22Rv1 (cell line): Measurements from ENCODE around the gene ZNF407.

Experiments
- H3K27ac ChIP-seq: fragments of 450-650 bp; 2 replicates; pipeline ENCODE4 v1.5.1; 2017
- ZFX ChIP-seq: fragments of 450-650 bp; IDR thresholded peaks from 2 replicates; pipeline ENCODE4 v1.6.1; 2017; ENCODE audit warnings: antibody characterized with exemption, borderline replicate concordance
- TF ChIP-seq, protein P1 (sequence below): fragments of 450-650 bp; IDR thresholded peaks from 2 replicates; pipeline ENCODE4 v1.5.1; 2017; ENCODE audit warnings: mild to moderate bottlenecking

The ZNF407 gene

DNA sequence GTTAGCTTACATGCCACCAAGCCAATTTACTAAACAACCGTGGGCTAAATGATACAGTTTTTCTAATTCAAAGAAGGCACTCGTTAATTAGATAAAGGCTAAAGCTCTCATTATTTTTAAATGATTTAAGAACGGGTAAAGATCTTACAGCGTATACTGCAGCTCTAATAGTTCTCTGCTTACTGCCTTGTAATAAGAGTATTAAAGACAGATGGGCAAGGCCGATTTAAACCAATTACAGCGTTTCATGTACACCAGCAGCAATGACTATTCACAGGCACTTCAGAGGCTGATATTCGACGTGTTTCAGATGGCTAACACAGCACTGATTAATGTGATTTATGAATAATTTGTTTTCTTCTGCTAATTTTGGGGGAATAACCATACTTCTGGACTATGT is 259.3 kb downstream of the ZNF407 start:
- H3K27ac ChIP-seq = no peak overlapping the region
- TF ChIP-seq, protein P1, sequence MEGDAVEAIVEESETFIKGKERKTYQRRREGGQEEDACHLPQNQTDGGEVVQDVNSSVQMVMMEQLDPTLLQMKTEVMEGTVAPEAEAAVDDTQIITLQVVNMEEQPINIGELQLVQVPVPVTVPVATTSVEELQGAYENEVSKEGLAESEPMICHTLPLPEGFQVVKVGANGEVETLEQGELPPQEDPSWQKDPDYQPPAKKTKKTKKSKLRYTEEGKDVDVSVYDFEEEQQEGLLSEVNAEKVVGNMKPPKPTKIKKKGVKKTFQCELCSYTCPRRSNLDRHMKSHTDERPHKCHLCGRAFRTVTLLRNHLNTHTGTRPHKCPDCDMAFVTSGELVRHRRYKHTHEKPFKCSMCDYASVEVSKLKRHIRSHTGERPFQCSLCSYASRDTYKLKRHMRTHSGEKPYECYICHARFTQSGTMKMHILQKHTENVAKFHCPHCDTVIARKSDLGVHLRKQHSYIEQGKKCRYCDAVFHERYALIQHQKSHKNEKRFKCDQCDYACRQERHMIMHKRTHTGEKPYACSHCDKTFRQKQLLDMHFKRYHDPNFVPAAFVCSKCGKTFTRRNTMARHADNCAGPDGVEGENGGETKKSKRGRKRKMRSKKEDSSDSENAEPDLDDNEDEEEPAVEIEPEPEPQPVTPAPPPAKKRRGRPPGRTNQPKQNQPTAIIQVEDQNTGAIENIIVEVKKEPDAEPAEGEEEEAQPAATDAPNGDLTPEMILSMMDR = no peak

DNA sequence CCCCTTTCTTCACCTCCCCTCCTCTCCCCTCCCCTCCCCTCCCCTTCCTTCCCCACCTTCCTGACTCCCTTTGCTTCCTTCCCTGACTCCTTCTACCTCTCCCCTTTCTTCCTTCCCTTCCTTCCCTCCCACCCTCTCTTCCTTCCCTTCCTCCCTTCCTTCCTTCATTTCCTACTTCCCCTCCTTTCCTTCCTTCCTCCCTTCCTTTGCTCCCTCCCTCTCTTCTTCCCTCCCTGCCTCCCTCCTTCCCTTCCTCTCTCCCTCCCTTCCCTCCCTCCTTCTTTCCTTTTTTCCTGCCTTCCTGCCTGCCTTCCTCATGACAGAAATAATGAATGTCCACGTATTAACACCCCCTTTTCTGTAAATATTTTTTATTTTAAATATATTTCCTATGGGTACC is 260.2 kb downstream of the ZNF407 start:
- H3K27ac ChIP-seq = no peak overlapping the region
- no peak for TF ChIP-seq ZFX
- TF ChIP-seq, protein P1 = no peak

DNA sequence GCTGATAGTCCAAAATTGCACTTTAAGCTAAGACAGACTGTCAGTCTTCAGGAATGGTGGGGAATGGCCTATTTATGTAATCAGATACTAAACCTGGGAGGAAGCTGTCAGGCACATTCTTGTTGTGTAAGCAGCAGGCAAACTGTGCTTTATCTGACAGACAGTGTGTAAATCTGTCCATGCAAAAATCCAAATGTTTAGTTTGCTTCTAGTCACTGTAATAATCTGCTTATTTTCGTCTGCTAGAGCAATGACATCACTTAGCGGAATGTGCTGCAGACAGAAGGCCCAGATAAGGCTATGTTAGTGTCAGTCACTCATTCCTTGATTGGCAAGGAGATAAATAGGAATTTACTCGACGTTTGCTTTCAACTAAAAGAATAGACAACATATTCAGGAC is 263.5 kb downstream of the ZNF407 start:
- TF ChIP-seq, protein P1 = no peak
- no peak for TF ChIP-seq ZFX

DNA sequence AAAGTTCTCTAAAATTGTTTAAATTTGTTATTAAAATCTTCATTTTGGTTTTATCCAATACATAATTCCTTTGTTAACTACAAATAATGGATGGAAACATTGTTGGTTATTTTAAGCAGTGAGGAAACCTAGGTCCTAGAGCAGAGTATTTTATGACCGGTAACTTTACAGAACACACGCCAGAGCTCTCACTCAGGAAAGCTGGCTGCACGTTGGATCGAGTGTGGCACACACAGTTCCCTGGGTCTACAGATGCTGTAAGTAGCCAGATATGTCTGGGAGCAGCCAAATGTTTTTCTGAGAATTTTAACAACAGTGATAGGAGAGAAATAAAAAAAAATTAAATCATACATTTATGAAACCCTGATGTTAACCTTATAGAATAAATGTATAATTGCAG is 264.4 kb downstream of the ZNF407 start:
- TF ChIP-seq ZFX = no peak
- TF ChIP-seq, protein P1 = no peak
- H3K27ac ChIP-seq = no peak overlapping the region

More for the DNA sequence above, 263.5 kb downstream of the ZNF407 start:
- H3K27ac ChIP-seq = no peak overlapping the region

DNA sequence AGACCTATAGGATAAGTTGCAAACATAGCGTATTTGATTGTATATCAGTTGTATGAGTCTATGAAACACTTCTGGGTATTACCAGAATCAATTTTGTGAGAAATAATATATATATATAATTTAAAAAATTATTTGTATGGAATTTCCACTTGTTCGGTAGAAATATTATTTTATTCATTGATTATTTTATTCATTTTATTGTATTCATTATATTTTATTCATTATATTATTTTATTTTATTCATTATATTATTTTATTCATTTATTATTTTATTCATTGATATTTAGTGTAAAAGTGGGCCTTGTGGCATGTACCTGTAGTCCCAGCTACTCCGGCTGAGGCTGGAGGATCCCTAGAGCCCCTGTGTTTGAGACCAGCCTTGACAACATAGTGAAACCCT is 268.9 kb downstream of the ZNF407 start:
- H3K27ac ChIP-seq = no peak overlapping the region
- TF ChIP-seq, protein P1 = no peak
- no peak for TF ChIP-seq ZFX

DNA sequence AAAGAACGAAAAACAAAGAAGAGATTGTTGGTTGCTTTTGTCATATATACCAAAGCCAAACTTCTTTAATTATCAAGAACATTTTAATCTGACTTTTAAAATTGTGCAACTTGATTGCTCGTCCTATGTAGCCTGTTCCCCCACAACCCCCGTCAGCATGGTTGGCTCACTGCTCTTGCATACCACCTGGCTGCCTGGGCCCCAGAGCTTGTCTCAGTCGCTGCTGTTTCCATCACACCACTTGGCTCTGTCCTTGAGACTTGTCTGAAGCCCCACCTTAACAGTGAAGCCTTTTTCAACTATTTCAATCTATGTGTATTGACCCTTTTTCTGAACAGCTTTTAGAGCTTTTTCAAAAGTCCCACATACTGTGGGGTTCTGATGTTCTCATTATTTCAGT is 270.8 kb downstream of the ZNF407 start:
- no peak for TF ChIP-seq ZFX
- TF ChIP-seq, protein P1 = no peak
- H3K27ac ChIP-seq = no peak overlapping the region

DNA sequence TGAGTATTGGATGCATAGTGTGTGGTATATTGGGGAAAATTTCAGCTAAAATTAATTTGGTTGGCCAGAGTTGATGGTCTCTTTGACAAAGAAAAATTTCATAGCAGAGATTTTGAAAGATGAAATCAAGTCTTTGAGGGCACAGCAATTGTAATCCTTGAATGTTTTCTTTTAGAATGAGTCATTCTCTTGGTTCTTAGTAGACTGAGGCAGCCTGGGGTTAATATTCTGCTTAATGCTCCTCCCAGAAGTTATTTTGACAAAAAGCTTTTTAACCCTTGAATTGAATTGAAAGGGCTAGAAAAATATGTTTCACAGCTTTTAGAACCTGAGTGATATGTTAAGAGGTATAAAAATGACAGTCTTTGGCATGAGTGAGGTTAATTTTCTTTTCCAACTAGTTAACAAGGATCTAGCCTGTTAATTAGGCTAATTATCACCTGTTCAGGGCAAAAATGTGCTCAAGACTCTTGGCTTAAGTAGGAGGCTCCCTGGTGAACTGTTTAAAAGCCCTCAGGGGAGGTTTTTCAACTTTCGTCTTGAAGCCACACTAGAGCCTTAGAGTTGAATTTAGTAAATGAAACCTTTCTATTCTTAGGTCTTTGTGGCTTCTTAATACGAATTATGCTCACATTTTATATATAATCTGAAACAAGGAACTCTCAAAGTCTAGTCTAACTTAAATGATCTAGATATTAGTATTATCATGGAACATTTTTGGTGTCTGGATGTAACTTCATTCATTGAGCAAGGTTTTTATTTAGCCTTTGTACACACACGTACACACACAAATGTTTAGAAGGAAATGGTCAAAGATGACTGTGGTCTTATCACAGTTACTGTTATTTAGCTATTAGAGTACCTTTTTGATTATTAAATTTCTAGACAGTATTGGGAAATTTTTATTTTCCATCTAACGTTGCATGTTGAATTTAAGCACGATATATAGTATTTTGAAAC is 272.5 kb downstream of the ZNF407 start:
- H3K27ac ChIP-seq = no peak overlapping the region

More for the DNA sequence above, 272.5 kb downstream of the ZNF407 start:
- TF ChIP-seq, protein P1 = no peak
- no peak for TF ChIP-seq ZFX
